Sigmoid colon (tissue), 7 donors: ENCODE data around the gene PLD1. TPM values are rescaled to one million over a fixed set of nuclear protein-coding genes. Genes with fewer than 3 reads are reported as not detected.

ENCODE experiments used
- DNase-seq: peaks from one replicate; pipeline ENCODE4 v3.0.0-alpha.2; 2019
- H3K27ac ChIP-seq, 4 donors: fragments of 200-600 bp; sonication (generic); one replicate each; pipeline ENCODE4 v1.5.1; 2016 to 2019; ENCODE audit warnings: mild to moderate bottlenecking in 1 of 4
- H3K27me3 ChIP-seq, 3 donors: fragments of 200-600 bp; sonication (generic); one replicate each; pipeline ENCODE4 v1.5.1; 2019; ENCODE audit warnings: mild to moderate bottlenecking in 1 of 3
- H3K36me3 ChIP-seq, 4 donors: fragments of 200-600 bp; sonication (generic); one replicate each; pipeline ENCODE4 v1.5.1; 2016 to 2019
- H3K4me1 ChIP-seq, 4 donors: fragments of 200-600 bp; sonication (generic); one replicate each; pipeline ENCODE4 v1.5.1; 2017 to 2019
- H3K4me3 ChIP-seq, 4 donors: fragments of 200-600 bp; sonication (generic); one replicate each; pipeline ENCODE4 v1.5.1; 2017 to 2019; ENCODE audit warnings: mild to moderate bottlenecking in 2 of 4, moderate library complexity in 1 of 4
- H3K9me3 ChIP-seq, 4 donors: fragments of 200-600 bp in 3 of 4; sonication (generic) in 3 of 4; one replicate each; pipeline versions ENCODE4 v1.5.1 to v1.6.1; 2013 to 2019
- EP300 ChIP-seq, 4 donors: sonication (generic); formaldehyde crosslinking; IDR thresholded peaks; one replicate each; pipeline ENCODE4 v1.6.1; 2017; ENCODE audit warnings: antibody characterized with exemption in 4 of 4
- POLR2A ChIP-seq, 2 donors: fragments of 450-650 bp; IDR thresholded peaks; one replicate each; pipeline ENCODE4 v1.6.1; 2016; ENCODE audit warnings: antibody characterized with exemption in 2 of 2, mild to moderate bottlenecking in 2 of 2, moderate library complexity in 2 of 2
- POLR2AphosphoS5 ChIP-seq, 4 donors: sonication (generic); formaldehyde crosslinking; IDR thresholded peaks; one replicate each; pipeline ENCODE4 v1.6.1; 2017; ENCODE audit warnings: antibody characterized with exemption in 4 of 4
- WGBS, 2 donors: extraction: QIAGEN DNeasy Blood & Tissue Kit; methylation state at CpG; one replicate each; pipeline ENCODE4 v1.1.7; 2013; 5-methylcytosine and 5-hydroxymethylcytosine counted together
- intact Hi-C: fragments of 100-400 bp; cut with DNase I; formaldehyde crosslinking; loops from one replicate; pipeline ENCODE4 v1.15.1; 2023
- polyA plus RNA-seq, 3 donors: library from polyadenylated mRNA; stranded (reverse); fragments of 200-250 nt; gene quantifications; one replicate each; pipeline ENCODE4 v1.2.3, GENCODE V29; 2013
- total RNA-seq, 4 donors: library from RNA; depleted of rRNA; stranded (reverse); fragments of >200 nt; gene quantifications; one replicate each; pipeline ENCODE4 v1.1.0, GENCODE V29; 2016
- TF ChIP-seq, protein P1 (sequence below), 4 experiments: fragments of 450-650 bp in 3 of 4; fragments of 200-600 bp in 1 of 4; IDR thresholded peaks; one replicate each; pipeline ENCODE4 v1.5.1; 2016 to 2019; ENCODE audit warnings: antibody characterized with exemption in 4 of 4, mild to moderate bottlenecking in 3 of 4, moderate library complexity in 2 of 4
- donor health status: healthy with polysubstance abuse.
- donor health status: Bipolar disorder and iron deficiency.
- donor health status: healthy.

Gene PLD1
- total and polyA plus RNA-seq, 7 donors = 8.6 to 24.3 (median 12.2) TPM

DNA sequence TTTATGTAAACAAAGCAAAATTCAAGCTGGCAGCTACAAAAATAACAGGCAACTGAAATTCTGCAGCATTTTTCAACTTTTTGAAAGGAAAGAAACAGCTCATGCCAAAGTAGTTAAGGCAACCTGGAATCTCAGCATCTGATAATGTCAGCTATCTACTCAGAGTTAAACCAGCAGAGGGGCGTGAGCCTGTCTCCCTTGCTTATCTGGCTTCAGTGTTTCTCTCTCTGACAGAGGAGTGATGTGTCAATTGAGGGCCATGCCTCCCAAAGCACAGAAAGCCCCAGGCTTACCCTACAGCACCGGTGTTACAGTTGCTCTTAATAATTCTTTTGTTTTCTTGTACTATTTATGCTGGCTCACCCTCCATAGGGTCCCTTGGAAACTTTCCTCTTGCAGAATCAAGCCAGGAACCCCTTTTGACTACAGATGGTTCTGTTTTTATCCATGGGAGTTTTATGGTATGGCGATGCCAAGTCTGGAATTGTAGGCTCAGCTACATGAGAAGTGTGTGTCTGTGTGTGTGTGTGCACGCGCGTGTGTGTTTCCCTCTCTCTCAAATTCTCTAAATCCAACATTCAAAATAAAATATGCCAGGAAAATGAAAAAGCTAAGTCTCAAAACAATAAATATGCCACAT is 40.2 kb upstream of the PLD1 start:
- H3K27me3 ChIP-seq = no peaks in the 10 kb centered on the region
- no peaks in the 10 kb centered on the region for H3K4me1 ChIP-seq
- intact Hi-C loops = no loop called here
- no peak overlapping the region for H3K4me3 ChIP-seq
- H3K9me3 ChIP-seq = peaks cover 0 to 3% (median 0%) of the 10 kb centered on the region in 4 donors
- no peak overlapping the region for H3K27ac ChIP-seq
- no peak for TF ChIP-seq POLR2AphosphoS5 (IDR thresholded peaks at IDR 0.05)
- no peak for TF ChIP-seq EP300 (IDR thresholded peaks at IDR 0.05)
- TF ChIP-seq, protein P1, sequence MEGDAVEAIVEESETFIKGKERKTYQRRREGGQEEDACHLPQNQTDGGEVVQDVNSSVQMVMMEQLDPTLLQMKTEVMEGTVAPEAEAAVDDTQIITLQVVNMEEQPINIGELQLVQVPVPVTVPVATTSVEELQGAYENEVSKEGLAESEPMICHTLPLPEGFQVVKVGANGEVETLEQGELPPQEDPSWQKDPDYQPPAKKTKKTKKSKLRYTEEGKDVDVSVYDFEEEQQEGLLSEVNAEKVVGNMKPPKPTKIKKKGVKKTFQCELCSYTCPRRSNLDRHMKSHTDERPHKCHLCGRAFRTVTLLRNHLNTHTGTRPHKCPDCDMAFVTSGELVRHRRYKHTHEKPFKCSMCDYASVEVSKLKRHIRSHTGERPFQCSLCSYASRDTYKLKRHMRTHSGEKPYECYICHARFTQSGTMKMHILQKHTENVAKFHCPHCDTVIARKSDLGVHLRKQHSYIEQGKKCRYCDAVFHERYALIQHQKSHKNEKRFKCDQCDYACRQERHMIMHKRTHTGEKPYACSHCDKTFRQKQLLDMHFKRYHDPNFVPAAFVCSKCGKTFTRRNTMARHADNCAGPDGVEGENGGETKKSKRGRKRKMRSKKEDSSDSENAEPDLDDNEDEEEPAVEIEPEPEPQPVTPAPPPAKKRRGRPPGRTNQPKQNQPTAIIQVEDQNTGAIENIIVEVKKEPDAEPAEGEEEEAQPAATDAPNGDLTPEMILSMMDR (IDR thresholded peaks at IDR 0.05) = no peak
- TF ChIP-seq POLR2A (IDR thresholded peaks at IDR 0.05) = no peak
- WGBS, 2 donors = 83 to 89% methylated on average over 6 of the region's 6 CpGs
- H3K36me3 ChIP-seq = no peaks in the 10 kb centered on the region
- DNase-seq = no peak

DNA sequence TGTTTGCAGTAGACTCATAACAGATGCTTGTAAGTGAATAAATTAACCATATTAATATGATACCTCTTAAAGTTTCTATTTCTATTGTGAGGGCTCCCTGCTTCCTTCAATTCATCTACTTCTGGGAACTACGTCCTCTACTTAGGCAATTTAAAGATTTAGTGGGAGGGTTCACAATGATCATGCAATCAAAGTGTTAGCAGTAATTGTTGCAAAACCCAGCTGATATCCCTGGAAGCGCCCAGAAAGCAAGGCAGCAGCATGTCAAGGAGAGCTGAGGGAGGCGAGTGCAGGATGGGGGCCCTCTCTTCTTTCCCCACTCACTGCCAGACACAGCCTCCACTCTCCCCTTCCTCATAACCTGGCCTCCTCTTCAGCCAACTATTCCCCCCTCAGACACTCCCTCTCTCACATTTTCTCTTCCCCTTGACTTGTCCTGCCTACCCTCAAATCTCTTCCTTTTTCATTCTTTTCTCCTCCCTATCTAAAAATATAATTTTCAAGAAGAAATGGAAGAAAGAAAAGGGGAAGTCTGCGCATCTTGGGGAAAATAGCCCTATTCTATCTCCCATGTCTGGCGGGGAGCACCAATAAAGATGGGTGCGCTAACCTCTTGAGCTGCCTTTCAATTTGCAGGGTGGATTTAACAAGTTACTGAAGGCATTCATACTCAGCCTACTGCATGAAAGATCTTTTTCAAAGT is 39.5 kb upstream of the PLD1 start:
- Histone ChIP-seq H3K27me3 (no peaks in the 10 kb centered on the region), H3K36me3 (no peaks in the 10 kb centered on the region), H3K4me1 (no peaks in the 10 kb centered on the region), H3K4me3 (no peak overlapping the region), H3K9me3 (peaks cover 0 to 3% (median 0%) of the 10 kb centered on the region in 4 donors), H3K27ac (no peak overlapping the region)
- 86 to 89% methylated on average over 6 of the region's 6 CpGs for WGBS, 2 donors
- TF ChIP-seq, protein P1 (IDR thresholded peaks at IDR 0.05) = no peak
- no peak for TF ChIP-seq EP300 (IDR thresholded peaks at IDR 0.05)
- no peak for TF ChIP-seq POLR2AphosphoS5 (IDR thresholded peaks at IDR 0.05)
- TF ChIP-seq POLR2A (IDR thresholded peaks at IDR 0.05) = no peak
- intact Hi-C loops = no loop called here
- no peak for DNase-seq

DNA sequence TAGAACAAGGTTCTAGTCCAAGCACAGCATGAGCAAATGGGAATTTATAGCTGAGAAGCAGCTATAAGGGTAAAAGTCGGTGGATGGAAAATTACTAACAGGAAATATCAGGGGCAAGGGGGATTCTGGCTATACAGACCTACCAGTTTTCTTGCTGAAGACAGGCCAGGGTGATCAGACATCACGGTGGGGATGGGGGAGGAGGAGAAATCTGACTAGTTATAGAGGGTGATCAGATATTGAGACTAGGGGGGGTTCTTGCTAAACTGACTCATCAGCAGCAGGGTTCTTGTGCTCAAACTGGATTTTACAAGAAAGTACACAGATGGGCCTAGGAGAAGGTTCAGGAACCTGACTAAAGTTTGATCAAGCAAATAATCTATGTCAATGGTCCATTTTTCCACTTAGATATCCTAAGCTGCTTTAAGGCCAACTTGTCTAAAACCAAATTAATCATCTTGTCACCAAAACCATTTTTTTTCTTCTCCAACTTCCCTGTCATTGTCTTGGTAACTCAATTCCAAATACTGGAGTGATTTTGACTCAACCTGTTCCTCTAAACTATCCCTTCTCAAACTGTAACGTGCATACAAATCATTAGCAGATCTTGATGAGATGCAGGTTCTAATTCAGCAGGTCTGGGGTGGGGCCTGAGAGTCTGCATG is 37.4 kb upstream of the PLD1 start:
- 75 to 90% methylated on average over 3 of the region's 3 CpGs for WGBS, 2 donors
- Histone ChIP-seq H3K9me3 (no peaks in the 10 kb centered on the region), H3K27me3 (no peaks in the 10 kb centered on the region), H3K4me1 (peaks cover 0 to 8% (median 0%) of the 10 kb centered on the region in 4 donors), H3K36me3 (no peaks in the 10 kb centered on the region), H3K27ac (no peak overlapping the region), H3K4me3 (no peak overlapping the region)
- no peak for TF ChIP-seq POLR2AphosphoS5 (IDR thresholded peaks at IDR 0.05)
- TF ChIP-seq, protein P1 (IDR thresholded peaks at IDR 0.05) = no peak
- no peak for TF ChIP-seq EP300 (IDR thresholded peaks at IDR 0.05)
- no peak for TF ChIP-seq POLR2A (IDR thresholded peaks at IDR 0.05)
- DNase-seq = no peak
- intact Hi-C loops = no loop called here

GRCh38 chr3:171847133-171847532 is 36.9 kb upstream of the PLD1 start:
- Histone ChIP-seq H3K36me3 (no peaks in the 10 kb centered on the region), H3K4me1 (peaks cover 0 to 14% (median under 1%) of the 10 kb centered on the region in 4 donors), H3K4me3 (no peak overlapping the region), H3K9me3 (no peaks in the 10 kb centered on the region), H3K27me3 (no peaks in the 10 kb centered on the region), H3K27ac (no peak overlapping the region)
- intact Hi-C loops = no loop called here
- no peak for DNase-seq
- TF ChIP-seq EP300 (IDR thresholded peaks at IDR 0.05) (no peak), POLR2AphosphoS5 (IDR thresholded peaks at IDR 0.05) (no peak), POLR2A (IDR thresholded peaks at IDR 0.05) (no peak)
- TF ChIP-seq, protein P1 (IDR thresholded peaks at IDR 0.05) = no peak
- 90 to 94% methylated on average over 6 of the region's 6 CpGs for WGBS, 2 donors
